DND-41 (cell line): ENCODE results near the gene INPP4A.

Source experiments
- CTCF ChIP-seq: IDR thresholded peaks from 2 replicates; pipeline ENCODE4 v1.5.1; 2012; ENCODE audit warnings: borderline replicate concordance, low read length, moderate library complexity, mild to moderate bottlenecking; ENCODE audit not compliant: poor library complexity, severe bottlenecking; ENCODE audit errors: extremely low read depth
- EZH2 ChIP-seq: IDR thresholded peaks from 3 replicates; pipeline ENCODE4 v1.6.1; 2012; ENCODE audit warnings: borderline replicate concordance, low read depth, mild to moderate bottlenecking, moderate library complexity, low read length, inconsistent platforms; ENCODE audit not compliant: severe bottlenecking

- TF ChIP-seq CTCF (no peak), EZH2 (no peak)
Observed at GRCh38 chr2:98570356-98570755, 125.7 kb downstream of the INPP4A start.
